ENCODE data around the gene LMO7.

- TF ChIP-seq CTCF (IDR thresholded peaks at IDR 0.05) (no peak), POLR2A (IDR thresholded peaks at IDR 0.05) (no peak), POLR2AphosphoS5 (IDR thresholded peaks at IDR 0.05) (no peak)
Measured at GRCh38 chr13:75832812-75833211, 196.7 kb downstream of the LMO7 start.

All from breast epithelium (tissue), 3 donors.